Upper lobe of left lung (tissue), 6 donors: Measurements from ENCODE around the gene PRKG1. TPM values are rescaled to one million over a fixed set of nuclear protein-coding genes. Genes with fewer than 3 reads are reported as not detected.

Source experiments
- ATAC-seq, 2 donors: fragments of 200-7000 bp; cut with Tn5 transposase; one replicate each; pipeline ENCODE4 v1.9.1; 2022; ENCODE audit warnings: mild to moderate bottlenecking in 2 of 2, moderate library complexity in 2 of 2; ENCODE audit not compliant: low FRiP score in 2 of 2
- DNase-seq, 2 donors: peaks; one replicate each; pipeline ENCODE4 v3.0.0-alpha.2; 2019 to 2020
- H3K27ac ChIP-seq, 4 donors: fragments of 200-600 bp; sonication (generic); one replicate each; pipeline ENCODE4 v1.5.1; 2016 to 2019
- H3K27me3 ChIP-seq, 4 donors: fragments of 200-600 bp; sonication (generic); one replicate each; pipeline ENCODE4 v1.5.1; 2017 to 2019
- H3K36me3 ChIP-seq, 4 donors: fragments of 200-600 bp; sonication (generic); one replicate each; pipeline ENCODE4 v1.5.1; 2016 to 2019
- H3K4me1 ChIP-seq, 4 donors: fragments of 200-600 bp; sonication (generic); one replicate each; pipeline ENCODE4 v1.5.1; 2018 to 2019
- H3K4me3 ChIP-seq, 4 donors: fragments of 200-600 bp; sonication (generic); one replicate each; pipeline ENCODE4 v1.5.1; 2017 to 2019; ENCODE audit warnings: mild to moderate bottlenecking in 2 of 4, moderate library complexity in 1 of 4
- H3K9me3 ChIP-seq, 4 donors: fragments of 200-600 bp; sonication (generic); one replicate each; pipeline ENCODE4 v1.5.1; 2018 to 2019
- EP300 ChIP-seq, 4 donors: sonication (generic); formaldehyde crosslinking; IDR thresholded peaks; one replicate each; pipeline ENCODE4 v1.5.1; 2017; ENCODE audit warnings: antibody characterized with exemption in 4 of 4, control low read depth in 2 of 4
- POLR2A ChIP-seq, 4 donors: fragments of 450-650 bp; IDR thresholded peaks; one replicate each; pipeline ENCODE4 v1.5.1; 2016 to 2017; ENCODE audit warnings: antibody characterized with exemption in 4 of 4, mild to moderate bottlenecking in 2 of 4
- POLR2AphosphoS5 ChIP-seq, 2 donors: sonication (generic); formaldehyde crosslinking; IDR thresholded peaks; one replicate each; pipeline ENCODE4 v1.5.1; 2017; ENCODE audit warnings: antibody characterized with exemption in 2 of 2
- WGBS, 2 donors: methylation state at CpG; one replicate each; pipeline ENCODE4 v1.1.5; 2017 to 2018; 5-methylcytosine and 5-hydroxymethylcytosine counted together
- total RNA-seq, 6 donors: library from RNA; depleted of rRNA in 4 of 6; stranded (reverse); fragments of >200 nt in 4 of 6; gene quantifications; one replicate each; pipeline versions ENCODE4 v1.1.0 to v1.2.1, GENCODE V29; 2016 to 2021
- TF ChIP-seq, protein P1 (sequence below), 6 experiments: fragments of 450-650 bp in 4 of 6; fragments of 200-600 bp in 2 of 6; sonication (generic) in 2 of 6; IDR thresholded peaks; one replicate each; pipeline ENCODE4 v1.5.1; 2016 to 2019; ENCODE audit warnings: antibody characterized with exemption in 6 of 6
- donor health status: DM: no; HTN: no; CAD: no; lungs with moderate emphysema.
- donor health status: DM: no; HTN: yes; CAD: no; lungs with severe emphysema.

PRKG1 gene
- total RNA-seq, 6 donors from 2014 or later, result 12.9 to 43.0 (median 25.0) TPM

DNA sequence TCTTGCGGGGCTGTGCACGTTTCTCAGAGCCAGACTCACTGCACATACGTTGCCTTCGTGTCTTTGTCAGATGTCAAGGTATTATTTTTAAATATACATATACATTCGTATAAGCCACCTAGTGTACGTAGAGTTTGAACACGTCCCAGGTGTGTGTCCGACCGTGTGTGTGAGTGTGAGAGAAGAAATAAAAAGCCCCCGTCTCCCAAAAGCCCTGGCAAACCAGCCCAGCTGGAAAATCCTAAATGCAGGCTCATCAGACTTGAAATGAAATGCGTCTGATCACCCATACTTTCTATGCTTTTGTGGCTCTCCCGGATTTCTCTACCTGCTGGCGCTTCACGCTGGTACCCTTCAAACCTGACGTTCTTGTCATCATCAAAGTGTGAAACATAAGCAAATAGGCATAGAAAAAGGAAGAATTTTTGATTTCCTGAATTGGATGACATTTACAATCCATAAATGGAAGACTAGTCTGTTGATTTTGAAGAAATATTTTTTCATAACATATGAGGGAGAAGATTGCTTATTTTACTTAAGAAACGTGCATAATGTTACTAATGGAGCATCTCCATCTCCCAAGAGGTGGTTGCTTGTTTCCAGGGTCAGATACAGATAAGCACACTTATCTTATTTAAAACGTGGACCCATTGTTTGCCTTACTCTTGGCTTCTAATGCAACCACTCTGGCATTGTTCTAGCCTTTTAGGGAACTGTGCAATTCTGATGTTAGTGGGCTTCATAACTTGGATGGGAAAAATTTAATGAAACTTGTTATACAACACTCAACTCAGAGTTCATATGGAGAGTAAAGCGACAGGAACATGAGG, 971 bp downstream of the PRKG1 start:
- Histone ChIP-seq H3K4me3 (peak overlapping the region; percentile 45 to 74 (median 56)), H3K27ac (peak overlapping the region; percentile 76 to 86 (median 82)), H3K9me3 (no peaks in the 10 kb centered on the region), H3K27me3 (no peaks in the 10 kb centered on the region), H3K36me3 (no peaks in the 10 kb centered on the region), H3K4me1 (peaks cover 5 to 12% (median 10%) of the 10 kb centered on the region in 4 donors)
- WGBS, 2 donors, result 22 to 26% methylated on average over 18 of the region's 18 CpGs
- TF ChIP-seq POLR2AphosphoS5 (IDR thresholded peaks at IDR 0.05) (no peak), POLR2A (IDR thresholded peaks at IDR 0.05) (no peak), EP300 (IDR thresholded peaks at IDR 0.05) (no peak)
- TF ChIP-seq, protein P1, sequence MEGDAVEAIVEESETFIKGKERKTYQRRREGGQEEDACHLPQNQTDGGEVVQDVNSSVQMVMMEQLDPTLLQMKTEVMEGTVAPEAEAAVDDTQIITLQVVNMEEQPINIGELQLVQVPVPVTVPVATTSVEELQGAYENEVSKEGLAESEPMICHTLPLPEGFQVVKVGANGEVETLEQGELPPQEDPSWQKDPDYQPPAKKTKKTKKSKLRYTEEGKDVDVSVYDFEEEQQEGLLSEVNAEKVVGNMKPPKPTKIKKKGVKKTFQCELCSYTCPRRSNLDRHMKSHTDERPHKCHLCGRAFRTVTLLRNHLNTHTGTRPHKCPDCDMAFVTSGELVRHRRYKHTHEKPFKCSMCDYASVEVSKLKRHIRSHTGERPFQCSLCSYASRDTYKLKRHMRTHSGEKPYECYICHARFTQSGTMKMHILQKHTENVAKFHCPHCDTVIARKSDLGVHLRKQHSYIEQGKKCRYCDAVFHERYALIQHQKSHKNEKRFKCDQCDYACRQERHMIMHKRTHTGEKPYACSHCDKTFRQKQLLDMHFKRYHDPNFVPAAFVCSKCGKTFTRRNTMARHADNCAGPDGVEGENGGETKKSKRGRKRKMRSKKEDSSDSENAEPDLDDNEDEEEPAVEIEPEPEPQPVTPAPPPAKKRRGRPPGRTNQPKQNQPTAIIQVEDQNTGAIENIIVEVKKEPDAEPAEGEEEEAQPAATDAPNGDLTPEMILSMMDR (IDR thresholded peaks at IDR 0.05), result no peak
- DNase-seq (no peak), ATAC-seq (no peak)

DNA sequence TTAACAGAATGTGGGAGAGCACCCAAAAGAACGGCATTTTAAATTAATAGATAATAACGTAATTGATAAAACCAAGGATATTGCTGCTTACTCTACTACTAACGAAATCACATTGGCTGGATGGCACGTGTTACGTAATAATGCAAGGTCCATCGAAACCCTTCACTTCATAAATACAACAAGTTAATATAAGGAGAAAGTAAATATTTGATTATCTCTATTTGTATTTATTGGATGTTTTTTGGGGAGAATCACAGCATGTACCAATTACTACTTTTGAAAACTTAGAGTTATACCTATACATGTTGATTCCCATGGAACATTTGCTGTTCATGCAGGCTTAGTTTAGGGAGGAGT, 1.6 kb downstream of the PRKG1 start:
- Histone ChIP-seq H3K4me3 (peak overlapping the region in 3 of 4 donors; percentile 45 to 74 (median 61)), H3K27ac (peak overlapping the region in 1 of 4 donors; percentile 86), H3K9me3 (no peaks in the 10 kb centered on the region), H3K27me3 (no peaks in the 10 kb centered on the region), H3K4me1 (peaks cover 5 to 12% (median 10%) of the 10 kb centered on the region in 4 donors), H3K36me3 (no peaks in the 10 kb centered on the region)
- DNase-seq, result no peak
- ATAC-seq, result no peak
- WGBS, 2 donors, result 64 to 77% methylated on average over 6 of the region's 6 CpGs
- TF ChIP-seq POLR2AphosphoS5 (IDR thresholded peaks at IDR 0.05), result no peak
- TF ChIP-seq, protein P1 (IDR thresholded peaks at IDR 0.05), result no peak
- no peak for TF ChIP-seq EP300 (IDR thresholded peaks at IDR 0.05)
- TF ChIP-seq POLR2A (IDR thresholded peaks at IDR 0.05), result no peak

DNA sequence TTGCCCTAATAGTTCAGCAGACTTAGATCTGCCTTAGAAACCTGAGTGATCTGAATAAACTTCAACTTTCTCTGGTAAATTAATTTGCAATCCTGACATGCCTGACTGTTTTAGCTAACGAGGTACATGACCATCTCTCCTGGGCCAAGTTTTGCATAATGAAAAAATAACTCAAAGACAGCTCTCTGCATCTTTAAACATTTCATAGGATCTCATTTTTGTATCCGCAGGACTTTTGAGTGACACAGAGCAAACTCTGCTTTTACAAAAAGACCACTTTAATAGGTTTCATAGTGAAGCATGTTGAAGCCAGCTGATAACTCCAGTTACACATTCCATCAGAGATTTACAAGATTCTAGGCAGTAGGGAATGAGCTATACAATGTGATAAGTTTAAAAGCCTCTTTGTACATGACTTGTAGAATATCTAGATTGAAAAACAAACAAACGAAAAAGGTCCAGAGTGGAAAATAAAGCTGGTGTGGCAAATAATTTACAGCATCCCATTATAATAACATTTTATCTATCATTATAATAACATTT, 2.1 kb downstream of the PRKG1 start:
- H3K4me3 ChIP-seq, result peak overlapping the region in 3 of 4 donors; percentile 45 to 74 (median 61)
- TF ChIP-seq POLR2AphosphoS5 (IDR thresholded peaks at IDR 0.05), result no peak
- no peak for TF ChIP-seq EP300 (IDR thresholded peaks at IDR 0.05)
- TF ChIP-seq, protein P1 (IDR thresholded peaks at IDR 0.05), result no peak
- no peak for TF ChIP-seq POLR2A (IDR thresholded peaks at IDR 0.05)
- no peak for DNase-seq
- no peaks in the 10 kb centered on the region for H3K9me3 ChIP-seq
- H3K27ac ChIP-seq, result no peak overlapping the region
- H3K4me1 ChIP-seq, result peaks cover 5 to 12% (median 10%) of the 10 kb centered on the region in 4 donors
- 71 to 74% methylated on average over 3 of the region's 3 CpGs for WGBS, 2 donors
- no peaks in the 10 kb centered on the region for H3K27me3 ChIP-seq
- no peaks in the 10 kb centered on the region for H3K36me3 ChIP-seq
- ATAC-seq, result no peak

DNA sequence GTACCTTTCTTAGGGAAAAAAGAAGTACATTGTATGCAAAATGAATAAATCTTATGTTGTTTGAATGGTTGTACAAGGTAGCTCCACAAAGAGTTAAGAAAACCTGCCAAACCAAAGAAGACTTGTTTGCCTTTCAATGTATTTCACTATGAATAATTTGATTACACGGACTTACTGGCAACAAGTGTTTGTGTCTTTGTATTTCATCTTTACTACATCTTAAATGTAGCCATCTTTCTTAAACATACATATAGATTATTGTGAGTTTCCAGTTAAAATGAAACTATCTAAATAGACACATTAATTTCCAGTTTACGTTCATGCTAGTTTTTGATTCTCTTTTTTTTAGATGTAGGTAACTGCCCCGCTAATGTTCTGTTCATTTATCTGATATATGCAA, 2.8 kb downstream of the PRKG1 start:
- peak overlapping the region in 1 of 4 donors; percentile 74 for H3K4me3 ChIP-seq
- H3K27me3 ChIP-seq, result no peaks in the 10 kb centered on the region
- no peaks in the 10 kb centered on the region for H3K9me3 ChIP-seq
- DNase-seq (no peak), ATAC-seq (no peak)
- no peaks in the 10 kb centered on the region for H3K36me3 ChIP-seq
- 66 to 71% methylated on average over 3 of the region's 3 CpGs for WGBS, 2 donors
- no peak for TF ChIP-seq POLR2A (IDR thresholded peaks at IDR 0.05)
- TF ChIP-seq, protein P1 (IDR thresholded peaks at IDR 0.05), result no peak
- no peak overlapping the region for H3K27ac ChIP-seq
- peaks cover 5 to 12% (median 10%) of the 10 kb centered on the region in 4 donors for H3K4me1 ChIP-seq
